HUDEP-2 (cell line): ENCODE results near the gene OSTN.
"Not testable (repeated sequence)": the region's sequence is repeated elsewhere in the genome, so short reads cannot be mapped to it uniquely, and the experiment has no call there.

Source experiments
- DNase-seq, 76 experiments: peaks; one replicate each; lab custom pipeline; 2025; ENCODE audit not compliant: unreplicated experiment in 76 of 76; lab: John Stamatoyannopoulos, UW

The OSTN gene

GRCh38 chr3:191234216-191234615, 35.2 kb downstream of the OSTN start:
- DNase-seq, result no peak

- DNase-seq, result no peak
Measured at GRCh38 chr3:191235331-191236314, 36.6 kb downstream of the OSTN start.

DNA sequence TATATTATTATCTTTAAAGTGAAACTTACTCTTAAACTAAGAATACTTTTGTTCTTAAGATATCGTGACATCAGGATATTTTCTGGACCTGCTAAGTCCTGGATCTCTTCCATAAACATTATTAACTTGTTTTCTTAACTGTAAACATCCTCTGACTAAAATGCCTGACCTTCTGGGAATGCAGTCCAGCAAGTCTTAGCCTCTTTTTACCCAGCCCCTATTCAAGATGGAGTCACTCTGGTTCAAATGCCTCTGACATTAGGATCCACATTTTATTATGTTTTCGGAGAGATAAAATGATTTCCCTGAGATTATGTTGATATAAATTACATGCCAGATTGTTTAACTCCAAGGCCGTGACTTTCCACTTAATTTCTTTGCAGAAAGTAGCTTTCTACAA, 37.6 kb downstream of the OSTN start:
- DNase-seq, result no peak

DNA sequence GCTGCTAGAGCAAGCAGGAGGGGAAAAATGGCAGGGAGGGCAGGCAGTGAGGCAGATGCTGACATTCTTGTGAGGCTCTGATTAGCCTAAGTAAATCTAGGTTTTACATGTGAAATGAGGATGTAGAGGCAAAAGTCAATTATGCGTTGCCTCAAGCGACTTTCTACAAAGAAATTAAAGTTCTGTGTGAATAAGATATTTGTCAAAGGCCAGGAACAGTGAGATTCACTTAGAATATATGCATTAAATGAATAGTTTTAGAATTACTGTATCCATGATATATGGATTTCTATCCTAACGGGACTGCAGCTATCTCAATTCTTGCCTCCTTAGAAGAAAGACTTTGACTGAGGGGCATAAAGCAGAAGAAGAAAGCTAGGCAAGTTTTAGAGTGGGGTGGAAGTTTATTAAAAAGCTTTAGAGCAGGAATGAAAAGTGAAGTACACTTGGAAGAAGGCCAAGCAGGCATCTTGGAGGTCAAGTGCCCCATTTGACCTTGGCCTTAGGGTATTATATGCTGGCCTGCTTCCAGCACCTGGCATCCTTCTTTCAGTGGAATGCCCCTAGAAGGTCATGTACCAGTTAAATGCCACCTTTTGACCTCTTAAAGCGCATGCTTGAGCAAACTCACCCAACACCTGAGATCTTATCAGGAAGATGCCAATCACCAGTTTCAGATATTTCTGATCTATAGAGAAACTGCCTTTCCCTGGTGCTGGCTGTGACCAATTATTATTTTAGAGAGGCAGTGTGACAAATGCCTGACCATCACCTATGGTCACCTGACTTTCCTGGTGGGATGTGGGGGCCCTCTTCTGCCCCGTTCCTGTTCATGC, 38.2 kb downstream of the OSTN start:
- no peak for DNase-seq

GRCh38 chr3:191238321-191238817, 39.3 kb downstream of the OSTN start:
- no peak for DNase-seq

- DNase-seq, result no peak
Measured at GRCh38 chr3:191239407-191240031, 40.5 kb downstream of the OSTN start.

- DNase-seq, result no peak
Measured at GRCh38 chr3:191240486-191240885, 41.4 kb downstream of the OSTN start.

DNA sequence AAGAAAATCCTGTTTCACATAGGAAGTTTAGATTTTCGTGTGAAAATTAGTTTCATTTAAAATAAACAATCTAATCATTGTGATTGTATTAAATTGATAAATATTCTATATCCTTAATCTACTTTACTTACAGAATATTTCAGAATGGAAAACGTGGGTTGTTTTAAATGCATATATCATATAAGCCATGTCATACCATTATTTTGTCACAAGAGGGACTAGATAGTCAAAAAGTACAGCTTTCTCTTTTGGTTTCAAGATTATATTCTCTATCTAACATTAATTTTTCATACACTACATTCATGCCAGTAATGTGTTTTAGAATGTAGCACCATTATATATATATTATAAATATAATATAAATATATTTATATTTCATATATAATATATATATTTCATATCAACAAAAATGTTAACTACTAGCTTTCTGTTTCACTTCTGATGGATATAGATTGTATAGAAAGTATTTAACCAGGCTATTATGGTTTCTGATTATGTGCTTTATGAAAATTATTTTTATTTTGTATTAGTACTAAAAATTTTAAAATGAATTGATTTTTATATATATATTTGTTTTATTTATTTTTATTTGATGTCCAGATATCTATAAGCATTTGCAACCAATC, 45.3 kb downstream of the OSTN start:
- DNase-seq, result peak in 1 of 76 experiments; percentile 18

GRCh38 chr3:191246034-191246433, 47.0 kb downstream of the OSTN start:
- DNase-seq, result not testable (repeated sequence)

DNA sequence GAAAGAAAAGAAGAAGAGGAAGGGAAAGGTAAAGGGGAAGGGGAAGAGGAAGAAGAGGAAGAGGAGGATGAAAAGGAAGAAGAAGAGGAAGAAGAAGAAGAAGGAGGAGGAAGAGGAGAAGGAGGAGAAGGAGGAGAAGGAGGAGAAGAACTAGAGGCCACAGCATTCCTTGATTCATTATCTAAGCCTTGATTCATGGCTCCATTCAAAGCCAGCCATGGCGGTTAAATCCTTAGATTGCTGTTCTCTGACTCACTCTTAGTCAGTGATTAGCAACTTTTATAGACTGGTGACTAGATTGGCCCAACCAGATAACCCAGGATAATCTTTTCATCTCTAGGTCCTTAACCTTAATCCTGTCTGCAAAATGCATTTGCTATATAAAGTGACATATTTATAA, 47.6 kb downstream of the OSTN start:
- no peak for DNase-seq

DNA sequence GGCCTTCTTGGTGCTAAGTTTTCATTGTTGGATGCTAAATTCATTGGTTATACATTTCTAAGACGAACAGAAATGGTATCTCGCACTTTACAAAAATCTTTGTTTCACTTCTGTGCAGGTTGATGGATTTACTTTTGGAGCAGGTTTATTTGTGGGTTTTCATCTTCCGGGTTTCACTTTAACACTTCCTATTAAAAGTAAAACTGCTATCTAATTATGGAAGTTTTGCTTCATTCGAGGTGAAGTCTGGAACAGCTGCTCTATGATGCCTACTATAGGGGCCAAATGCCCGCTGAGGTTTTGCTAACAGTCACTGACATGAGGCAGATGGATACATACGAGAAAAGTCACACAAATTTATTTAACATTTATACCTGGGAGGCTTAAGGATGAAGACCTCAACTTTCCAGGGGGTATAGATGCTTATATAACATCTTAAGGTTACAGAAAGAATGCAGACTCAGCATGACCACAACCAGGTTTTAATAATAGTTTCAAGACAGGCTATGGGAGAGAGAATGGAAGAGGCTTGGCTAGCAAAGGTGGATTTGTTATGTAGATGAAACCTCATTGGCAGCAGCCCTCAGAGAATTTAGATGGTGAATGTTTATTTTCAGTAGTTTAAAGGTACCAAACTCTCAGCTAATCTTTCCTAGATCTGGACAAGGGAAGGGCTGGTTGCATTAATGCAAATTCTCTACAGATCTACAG, 54.2 kb downstream of the OSTN start:
- DNase-seq, result no peak

DNA sequence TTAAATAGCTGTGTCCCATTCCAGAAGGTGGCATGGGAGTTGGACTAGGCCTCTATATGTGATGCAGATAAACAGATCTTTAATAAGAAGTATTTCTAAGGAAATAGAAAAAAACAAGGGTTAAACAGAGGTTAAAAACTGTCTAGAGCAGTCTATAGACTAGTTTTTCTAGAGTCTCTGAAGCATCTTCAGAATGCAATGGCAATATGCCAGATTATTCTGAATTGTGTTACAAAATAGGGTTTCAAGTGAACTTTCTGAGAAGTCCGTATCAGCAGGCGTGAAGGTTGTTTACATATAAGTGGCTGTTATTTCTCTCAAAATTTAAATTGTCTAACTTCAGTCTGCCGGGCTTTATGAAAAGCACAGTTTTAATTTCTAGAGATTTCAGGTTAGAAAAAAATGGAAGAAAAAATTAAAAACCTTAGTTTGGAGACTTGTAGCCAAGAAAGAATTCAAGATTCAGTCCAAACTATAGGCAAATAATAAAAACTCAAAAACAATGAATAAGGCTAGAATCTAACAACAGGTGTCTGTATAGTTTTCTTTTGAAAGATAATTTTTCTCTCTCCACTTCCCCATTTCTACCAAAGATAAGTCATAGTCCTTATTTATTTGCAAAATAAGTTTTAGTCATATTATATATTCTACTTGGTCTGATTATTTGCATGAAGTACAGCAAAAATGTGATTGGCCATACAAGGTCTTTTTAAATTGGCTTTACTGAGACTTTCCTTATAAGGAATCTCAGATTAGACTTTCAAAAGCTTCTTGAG, 55.2 kb downstream of the OSTN start:
- no peak for DNase-seq

GRCh38 chr3:191255156-191255555, 56.1 kb downstream of the OSTN start:
- no peak for DNase-seq

- no peak for DNase-seq
Measured at GRCh38 chr3:191256405-191256804, 57.4 kb downstream of the OSTN start.

GRCh38 chr3:191257286-191257685, 58.2 kb downstream of the OSTN start:
- DNase-seq, result no peak

DNA sequence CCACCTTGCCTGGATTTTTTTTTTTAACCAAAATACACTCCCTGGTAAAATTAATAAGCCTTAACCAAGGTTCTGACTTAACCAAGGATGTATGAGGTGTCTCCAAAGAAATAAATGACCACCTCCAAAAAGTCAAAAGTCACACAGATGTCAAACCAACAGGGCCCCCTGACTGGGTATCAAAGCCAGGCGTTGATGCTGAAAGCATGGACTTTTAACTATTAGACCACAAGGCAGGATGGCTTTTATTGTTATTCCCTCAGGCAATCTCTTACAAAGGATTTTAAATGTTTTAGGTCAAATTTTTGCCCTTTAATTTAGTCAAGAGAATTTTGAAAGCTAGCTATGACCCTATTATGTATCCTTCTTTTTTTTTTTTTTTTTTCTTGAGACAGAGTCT, 60.4 kb downstream of the OSTN start:
- no peak for DNase-seq

DNA sequence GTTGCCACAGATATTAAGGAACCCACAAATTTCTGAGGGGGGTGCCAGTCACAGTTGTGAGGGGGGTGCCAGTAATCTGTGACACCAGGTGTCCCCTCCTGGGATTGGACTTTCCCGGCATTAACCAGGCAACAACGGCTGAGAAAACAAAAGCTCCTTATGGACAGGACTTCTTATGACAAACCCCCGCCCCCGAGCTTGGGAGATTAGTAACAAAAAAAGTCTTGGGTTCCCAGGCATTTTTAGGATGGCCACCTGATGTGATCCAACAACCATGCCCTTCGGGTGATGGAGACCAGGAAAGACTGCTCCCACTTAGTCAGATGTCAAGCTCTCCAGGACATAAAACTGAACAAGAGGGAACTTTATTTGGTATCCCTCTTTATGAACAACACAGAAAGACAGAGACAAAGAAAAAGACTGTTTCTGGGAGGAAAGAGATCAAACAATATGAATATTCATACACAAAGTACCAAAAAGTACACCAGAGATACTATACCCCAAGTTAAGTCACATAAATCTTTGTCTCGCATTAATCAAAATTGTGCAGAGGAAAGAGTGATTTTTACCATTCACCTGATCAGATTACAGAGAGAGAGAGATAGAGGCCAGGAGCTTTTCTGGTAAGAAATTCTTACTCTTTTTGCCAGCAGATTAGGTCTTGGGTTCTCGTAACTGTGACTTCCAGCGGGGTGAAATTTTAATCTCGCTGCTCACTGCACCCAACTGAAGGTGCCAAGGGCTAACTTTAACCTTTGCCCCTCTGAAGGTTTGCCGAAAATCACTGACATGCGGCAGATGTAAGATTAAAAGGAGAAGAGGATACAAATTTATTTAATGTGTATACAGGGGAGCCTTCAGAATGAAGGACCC, 61.6 kb downstream of the OSTN start:
- no peak for DNase-seq

GRCh38 chr3:191261304-191261638, 62.2 kb downstream of the OSTN start:
- no peak for DNase-seq
